BJ (cell line): ENCODE measurements around the gene LRRIQ1. TPM values are rescaled to one million over a fixed set of nuclear protein-coding genes. Genes with fewer than 3 reads are reported as not detected.
A peak's percentile ranks its signal among the peaks of the same experiment; 100 is the strongest.

Source experiments
- CTCF ChIA-PET: fragments of 350-600 bp; formaldehyde crosslinking; extraction: SDS; loops from one replicate; lab custom pipeline; 2021; ENCODE audit warnings: antibody characterized with exemption, inconsistent platforms; lab: Yijun Ruan, JAX
- POLR2A ChIA-PET: fragments of 300-600 bp; sonication (Branson Sonifier 250); formaldehyde crosslinking; extraction: SDS; loops from one replicate; lab custom pipeline; 2021; ENCODE audit warnings: antibody characterized with exemption; lab: Charles Lee
- DNase-seq: peaks from one replicate; pipeline ENCODE4 v3.0.0-alpha.2; 2011; ENCODE audit warnings: low read depth
- H3K27me3 ChIP-seq: 2 replicates; pipeline ENCODE4 v1.6.0; 2011; ENCODE audit warnings: low read length; ENCODE audit not compliant: control insufficient read depth, insufficient read depth
- H3K36me3 ChIP-seq: 2 replicates; pipeline ENCODE4 v1.5.1; 2011; ENCODE audit warnings: low read length; ENCODE audit not compliant: control insufficient read depth, insufficient read depth
- H3K4me3 ChIP-seq: 2 replicates; pipeline ENCODE4 v1.5.1; 2011; ENCODE audit warnings: low read depth, mild to moderate bottlenecking, control low read depth, low read length
- polyA plus RNA-seq: library from polyadenylated mRNA; depleted of rRNA; stranded (reverse); fragments of >200 nt; gene quantifications from 2 replicates; pipeline ENCODE4 v1.2.3, GENCODE V29; 2011
- TF ChIP-seq, protein P1 (sequence below): IDR thresholded peaks from 2 replicates; pipeline ENCODE4 v1.5.1; 2011; ENCODE audit warnings: low read depth, mild to moderate bottlenecking, control low read depth, inconsistent platforms, low read length, moderate library complexity; ENCODE audit not compliant: insufficient read depth

The LRRIQ1 gene
- polyA plus RNA-seq, 1 experiment: not detected

DNA sequence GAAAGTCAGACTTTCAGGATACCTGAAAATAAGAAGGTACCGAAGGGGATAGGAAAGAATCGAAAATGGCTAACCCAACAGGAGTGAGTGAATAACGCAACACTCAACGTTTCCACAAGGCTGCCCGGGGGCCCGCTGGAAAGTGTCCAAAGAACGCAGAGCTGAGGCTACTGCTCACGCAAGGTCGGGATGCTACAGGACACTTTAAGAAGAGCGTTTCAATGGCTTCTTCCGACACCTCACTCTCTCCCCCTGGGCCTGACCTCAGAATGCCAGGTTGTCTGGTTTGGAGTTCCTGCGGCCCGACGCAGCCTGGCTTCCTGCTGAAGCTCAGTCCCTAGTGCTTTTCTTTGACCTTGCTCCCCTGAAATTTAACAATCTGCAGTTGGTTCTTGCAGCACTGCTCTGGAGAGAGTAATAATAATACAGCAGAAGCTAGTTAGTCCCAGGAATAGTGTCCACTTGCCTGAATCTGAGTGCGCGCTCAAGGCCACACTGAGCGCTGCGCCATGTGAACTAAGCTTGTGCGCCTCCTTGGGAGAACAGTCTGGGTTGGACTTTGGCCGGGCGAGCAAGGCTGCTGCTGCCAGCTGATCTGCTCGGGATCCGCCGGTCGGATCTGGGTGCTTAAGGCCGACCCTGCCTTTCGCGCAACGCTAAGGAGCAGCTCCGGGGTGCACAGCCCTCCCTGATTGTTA, 241.9 kb downstream of the LRRIQ1 start:
- H3K27me3 ChIP-seq: peaks cover 32% of the 10 kb centered on the region
- TF ChIP-seq, protein P1, sequence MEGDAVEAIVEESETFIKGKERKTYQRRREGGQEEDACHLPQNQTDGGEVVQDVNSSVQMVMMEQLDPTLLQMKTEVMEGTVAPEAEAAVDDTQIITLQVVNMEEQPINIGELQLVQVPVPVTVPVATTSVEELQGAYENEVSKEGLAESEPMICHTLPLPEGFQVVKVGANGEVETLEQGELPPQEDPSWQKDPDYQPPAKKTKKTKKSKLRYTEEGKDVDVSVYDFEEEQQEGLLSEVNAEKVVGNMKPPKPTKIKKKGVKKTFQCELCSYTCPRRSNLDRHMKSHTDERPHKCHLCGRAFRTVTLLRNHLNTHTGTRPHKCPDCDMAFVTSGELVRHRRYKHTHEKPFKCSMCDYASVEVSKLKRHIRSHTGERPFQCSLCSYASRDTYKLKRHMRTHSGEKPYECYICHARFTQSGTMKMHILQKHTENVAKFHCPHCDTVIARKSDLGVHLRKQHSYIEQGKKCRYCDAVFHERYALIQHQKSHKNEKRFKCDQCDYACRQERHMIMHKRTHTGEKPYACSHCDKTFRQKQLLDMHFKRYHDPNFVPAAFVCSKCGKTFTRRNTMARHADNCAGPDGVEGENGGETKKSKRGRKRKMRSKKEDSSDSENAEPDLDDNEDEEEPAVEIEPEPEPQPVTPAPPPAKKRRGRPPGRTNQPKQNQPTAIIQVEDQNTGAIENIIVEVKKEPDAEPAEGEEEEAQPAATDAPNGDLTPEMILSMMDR: no peak
- no peaks in the 10 kb centered on the region for H3K36me3 ChIP-seq
- DNase-seq: no peak
- no peak overlapping the region for H3K4me3 ChIP-seq
- CTCF ChIA-PET: no interaction called here
- POLR2A ChIA-PET: no interaction called here

DNA sequence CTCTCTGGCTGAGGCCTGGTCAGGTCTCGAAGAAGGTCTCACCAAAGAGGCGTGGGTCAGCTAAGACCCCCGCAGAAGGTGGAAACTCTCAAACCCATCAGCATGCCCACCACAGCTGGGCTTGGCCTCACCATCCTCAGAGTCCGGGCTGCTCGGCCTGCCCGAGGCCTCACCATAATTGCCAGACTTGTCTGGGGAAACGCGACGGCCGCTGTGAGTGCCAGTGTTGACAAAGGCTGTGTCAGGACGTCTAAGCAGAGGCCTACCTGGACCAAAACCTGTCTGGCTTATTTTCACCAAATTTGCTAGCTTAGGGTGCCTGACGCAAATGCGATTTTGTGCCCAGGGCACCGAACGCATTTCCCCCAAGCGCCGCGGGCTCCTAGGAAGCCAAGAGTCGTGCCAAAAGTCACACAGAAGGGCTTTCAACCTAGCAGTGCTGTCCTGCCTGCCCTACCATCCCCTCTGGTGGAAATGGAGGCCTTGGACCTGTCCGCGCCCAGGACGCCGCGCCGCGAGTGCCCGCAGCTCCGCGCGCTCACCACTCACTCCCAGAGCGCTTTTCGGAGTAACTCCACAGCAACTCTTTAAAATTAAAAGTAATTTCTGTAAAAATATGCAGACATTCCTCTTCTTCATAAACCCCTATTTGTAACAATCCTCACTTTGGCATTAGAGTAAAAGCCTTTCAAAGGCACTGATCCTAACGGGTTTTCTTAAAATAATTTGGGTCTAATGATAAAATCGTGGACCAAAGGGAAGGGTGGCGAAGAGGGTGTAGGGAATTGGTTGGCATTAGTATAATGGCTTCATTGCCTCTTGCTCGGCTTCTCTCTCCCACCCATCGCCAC, 242.7 kb downstream of the LRRIQ1 start:
- POLR2A ChIA-PET: no interaction called here
- TF ChIP-seq, protein P1: no peak
- Histone ChIP-seq H3K4me3 (no peak overlapping the region), H3K36me3 (no peaks in the 10 kb centered on the region), H3K27me3 (peaks cover 25% of the 10 kb centered on the region)
- CTCF ChIA-PET: no interaction called here
- DNase-seq: no peak

DNA sequence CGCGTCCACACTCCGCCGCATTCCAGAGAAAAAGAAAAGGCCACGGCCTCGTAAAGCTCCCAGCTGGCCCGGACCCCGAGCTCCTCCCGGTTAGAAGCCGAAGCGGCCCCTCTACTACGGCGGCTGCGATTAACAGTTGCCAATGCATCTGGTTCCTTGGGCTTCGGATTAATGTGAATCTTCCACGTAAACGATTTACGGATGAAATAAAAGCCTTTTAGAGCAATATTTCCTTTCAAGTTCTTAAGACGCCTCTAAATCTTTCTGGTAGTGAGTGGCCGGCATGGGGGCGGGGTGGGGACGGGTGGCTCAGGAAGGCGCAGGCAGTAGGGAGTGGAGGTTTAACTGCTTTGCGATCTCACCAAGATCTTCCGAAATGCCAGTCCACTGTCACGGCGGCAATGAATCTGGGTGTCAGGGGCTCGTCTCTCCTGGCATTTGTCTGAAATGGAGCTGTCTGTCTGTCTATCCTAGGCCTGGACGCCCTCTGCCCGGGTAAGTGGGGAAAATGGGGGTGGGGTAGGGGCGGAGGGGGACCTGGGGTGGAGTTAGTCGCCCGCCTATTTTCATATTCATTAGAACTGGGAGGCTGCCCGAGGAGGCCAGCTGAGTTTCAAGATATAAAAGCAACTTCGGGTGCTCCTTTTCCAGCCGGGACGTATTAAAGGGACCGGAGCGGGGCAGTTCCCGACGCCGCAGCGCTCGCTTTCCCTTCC, 243.5 kb downstream of the LRRIQ1 start:
- CTCF ChIA-PET: no interaction called here
- Histone ChIP-seq H3K4me3 (peak overlapping the region; percentile 43), H3K36me3 (no peaks in the 10 kb centered on the region), H3K27me3 (peaks cover 22% of the 10 kb centered on the region)
- POLR2A ChIA-PET: no interaction called here
- TF ChIP-seq, protein P1: no peak
- DNase-seq: no peak

DNA sequence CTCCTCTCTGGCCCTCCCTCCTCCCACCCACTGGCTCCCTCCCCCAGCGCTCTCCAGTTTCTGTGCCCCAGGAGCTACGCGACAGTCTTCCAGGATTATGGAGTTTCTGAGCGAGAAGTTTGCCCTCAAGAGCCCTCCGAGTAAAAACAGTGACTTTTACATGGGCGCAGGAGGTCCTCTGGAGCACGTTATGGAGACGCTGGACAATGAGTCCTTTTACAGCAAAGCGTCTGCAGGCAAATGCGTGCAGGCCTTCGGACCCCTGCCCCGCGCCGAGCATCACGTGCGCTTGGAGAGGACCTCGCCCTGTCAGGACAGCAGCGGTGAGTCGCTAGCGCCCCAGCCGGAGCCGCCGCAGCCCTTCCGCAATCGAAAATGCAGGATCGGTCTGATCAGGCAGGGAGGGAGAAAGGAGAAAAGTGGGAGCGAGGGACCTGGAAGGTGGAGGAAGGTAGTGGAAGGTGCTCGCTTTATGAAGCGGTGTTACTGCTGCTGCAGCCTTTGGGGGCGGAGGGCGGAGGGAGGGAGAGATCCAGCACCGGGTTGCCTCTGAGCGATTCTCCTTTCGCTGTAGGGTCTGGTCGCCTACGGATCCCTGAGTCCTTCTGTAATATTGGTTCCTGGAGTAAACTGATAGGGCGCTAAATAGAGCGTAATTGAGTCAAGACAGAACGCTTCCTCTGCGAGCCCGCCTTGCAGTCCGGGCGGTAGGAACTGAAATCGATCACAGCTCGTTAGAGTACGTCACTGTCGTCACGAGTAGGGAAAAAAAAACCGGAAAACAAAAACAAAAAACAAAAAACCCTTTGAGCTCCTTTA, 244.2 kb downstream of the LRRIQ1 start, which contains the start of gene ALX1:
TSS of gene ALX1 (plus strand) at position 56 of the 819 bp plus-strand sequence. CDS start at position 98, 42 bp downstream.
- peaks cover 22% of the 10 kb centered on the region for H3K27me3 ChIP-seq
- CTCF ChIA-PET: no interaction called here
- POLR2A ChIA-PET: no interaction called here
- TF ChIP-seq, protein P1: no peak
- no peaks in the 10 kb centered on the region for H3K36me3 ChIP-seq
- no peak for DNase-seq
- H3K4me3 ChIP-seq: peak within 1 kb of the TSS; percentile 43
